A549 (cell line): Measurements from ENCODE around the gene PDE10A. TPM values are rescaled to one million over a fixed set of nuclear protein-coding genes. Genes with fewer than 3 reads are reported as not detected.
A peak's percentile ranks its signal among the peaks of the same experiment; 100 is the strongest.

ENCODE experiments used
- ATAC-seq, 2 experiments: fragments of 200-7000 bp in 1 of 2; fragments of >200 bp in 1 of 2; cut with Nextera tagmentation in 1 of 2; cut with Tn5 transposase in 1 of 2; 3 replicates each; pipeline versions ENCODE4 v1.8.0 to v1.9.1; 2018 to 2020; ENCODE audit warnings: mild to moderate bottlenecking in 1 of 2, moderate library complexity in 1 of 2
- CTCF ChIA-PET: fragments of 300-600 bp; sonication (Branson Sonifier 250); formaldehyde crosslinking; extraction: SDS; loops from one replicate; lab custom pipeline; 2021; ENCODE audit warnings: antibody characterized with exemption, inconsistent platforms; lab: Yijun Ruan, JAX
- POLR2A ChIA-PET: fragments of 350-600 bp; formaldehyde crosslinking; extraction: SDS; loops from one replicate; lab custom pipeline; 2021; ENCODE audit warnings: antibody characterized with exemption, inconsistent platforms; lab: Yijun Ruan, JAX
- DNase-seq, 2 experiments: peaks; one replicate each; pipeline versions ENCODE4 v3.0.0 to v3.0.0-alpha.2; 2011 to 2016; ENCODE audit warnings: low read depth in 1 of 2, low spot score in 1 of 2
- FAIRE-seq: peaks from 2 replicates; lab custom pipeline; 2011; peaks lifted over from hg19 to GRCh38; lab: Jason Lieb, UNC
- H3K27ac ChIP-seq, 2 experiments: fragments of >200 bp; sonication (Bioruptor Twin); formaldehyde crosslinking; 3 replicates each; pipeline ENCODE4 v1.5.1; 2016 to 2017
- H3K4me1 ChIP-seq: fragments of >200 bp; sonication (Bioruptor Twin); formaldehyde crosslinking; 3 replicates; pipeline ENCODE4 v1.6.1; 2016
- H3K4me2 ChIP-seq: fragments of >200 bp; sonication (Bioruptor Twin); formaldehyde crosslinking; 3 replicates; pipeline ENCODE4 v1.6.1; 2016
- H3K4me3 ChIP-seq: fragments of >200 bp; sonication (Bioruptor Twin); formaldehyde crosslinking; 3 replicates; pipeline ENCODE4 v1.5.1; 2016
- H3K9me3 ChIP-seq: fragments of >200 bp; sonication (Bioruptor Twin); formaldehyde crosslinking; 3 replicates; pipeline ENCODE4 v1.6.1; 2016
- BCL3 ChIP-seq: fragments of >200 bp; sonication (Bioruptor Twin); formaldehyde crosslinking; IDR thresholded peaks from 3 replicates; pipeline ENCODE4 v1.6.1; 2016
- CBX2 ChIP-seq: fragments of 200-600 bp; sonication (generic); IDR thresholded peaks from 2 replicates; pipeline ENCODE4 v1.6.1; 2016; ENCODE audit warnings: low read depth, mild to moderate bottlenecking, borderline replicate concordance
- EHF ChIP-seq: fragments of 250-450 bp; sonication (Bioruptor Pico); IDR thresholded peaks from 2 replicates; pipeline ENCODE4 v1.5.0; 2020; ENCODE audit warnings: mild to moderate bottlenecking
- ESRRA ChIP-seq: fragments of 150-350 bp; IDR thresholded peaks from 2 replicates; pipeline ENCODE4 v1.6.1; 2014; ENCODE audit warnings: mild to moderate bottlenecking, low read length, borderline replicate concordance
- FOSL2 ChIP-seq, 2 experiments: fragments of 450-650 bp in 1 of 2; fragments of >200 bp in 1 of 2; sonication (Bioruptor Twin) in 1 of 2; formaldehyde crosslinking; IDR thresholded peaks; 2 replicates each; pipeline versions ENCODE4 v1.5.0 to v1.6.1; 2016 to 2020; ENCODE audit warnings: mild to moderate bottlenecking in 1 of 2, moderate library complexity in 1 of 2
- HDAC2 ChIP-seq: fragments of 200-600 bp; sonication (generic); IDR thresholded peaks from 2 replicates; pipeline ENCODE4 v1.6.1; 2016
- HES2 ChIP-seq: fragments of >200 bp; sonication (Bioruptor Twin); formaldehyde crosslinking; IDR thresholded peaks from 2 replicates; pipeline ENCODE4 v1.6.1; 2016
- HEYL ChIP-seq: fragments of 250-450 bp; sonication (Bioruptor Pico); IDR thresholded peaks from 2 replicates; pipeline ENCODE4 v1.8.0; 2021; ENCODE audit warnings: mild to moderate bottlenecking, moderate library complexity
- HMGXB4 ChIP-seq: fragments of 250-450 bp; sonication (Bioruptor Pico); IDR thresholded peaks from 2 replicates; pipeline ENCODE4 v1.5.0; 2021; ENCODE audit warnings: mild to moderate bottlenecking, moderate library complexity, borderline replicate concordance
- HOXB5 ChIP-seq: fragments of 250-450 bp; sonication (Bioruptor Pico); IDR thresholded peaks from 2 replicates; pipeline ENCODE4 v1.5.0; 2020; ENCODE audit warnings: mild to moderate bottlenecking, moderate library complexity
- JUN ChIP-seq, 2 experiments: fragments of >200 bp; sonication (Bioruptor Twin); formaldehyde crosslinking; IDR thresholded peaks; 2 replicates in 1 of 2; 3 replicates in 1 of 2; pipeline ENCODE4 v1.6.1; 2016 to 2017
- JUNB ChIP-seq: fragments of >200 bp; sonication (Bioruptor Twin); formaldehyde crosslinking; IDR thresholded peaks from 2 replicates; pipeline ENCODE4 v1.6.1; 2016
- KDM1A ChIP-seq: fragments of 200-600 bp; sonication (generic); IDR thresholded peaks from 2 replicates; pipeline ENCODE4 v1.6.1; 2016; ENCODE audit warnings: low read depth, mild to moderate bottlenecking
- RARB ChIP-seq: fragments of 250-450 bp; sonication (Bioruptor Pico); IDR thresholded peaks from 2 replicates; pipeline ENCODE4 v1.8.0; 2021; ENCODE audit warnings: mild to moderate bottlenecking, moderate library complexity
- RFX5 ChIP-seq: fragments of 450-650 bp; IDR thresholded peaks from 2 replicates; pipeline ENCODE4 v1.7.1; 2014; ENCODE audit warnings: antibody characterized with exemption, mild to moderate bottlenecking, moderate library complexity
- TFCP2L1 ChIP-seq: fragments of 250-450 bp; sonication (Bioruptor Pico); IDR thresholded peaks from 2 replicates; pipeline ENCODE4 v1.5.0; 2021; ENCODE audit warnings: mild to moderate bottlenecking
- TP53 ChIP-seq: fragments of 250-450 bp; sonication (Bioruptor Pico); IDR thresholded peaks from 2 replicates; pipeline ENCODE4 v1.5.0; 2021; ENCODE audit warnings: mild to moderate bottlenecking, moderate library complexity
- USF2 ChIP-seq: fragments of 450-650 bp; IDR thresholded peaks from 2 replicates; pipeline ENCODE4 v1.6.1; 2014; ENCODE audit warnings: antibody characterized with exemption
- ZFP36 ChIP-seq: fragments of 450-650 bp; IDR thresholded peaks from 2 replicates; pipeline ENCODE4 v1.6.1; 2014; ENCODE audit warnings: borderline replicate concordance; ENCODE audit not compliant: partially characterized antibody
- WGBS: methylation state at CpG from one replicate; pipeline ENCODE4 v1.1.6; 2017; ENCODE audit errors: missing lambda C conversion rate; 5-methylcytosine and 5-hydroxymethylcytosine counted together
- polyA plus RNA-seq, 4 experiments: library from polyadenylated mRNA; depleted of rRNA in 3 of 4; stranded (reverse); fragments of >200 nt; fragmentation: RNase III in 1 of 4; extraction: RNeasy Plus Mini Kit Qiagen cat#74134 plus additional on column Dnase treatment in 1 of 4; gene quantifications; 2 replicates in 3 of 4; 3 replicates in 1 of 4; pipeline ENCODE4 v1.2.3, GENCODE V29; 2011 to 2017

PDE10A gene
- polyA plus RNA-seq, 2 of the 4 experiments (the other 2 are of a cell fraction): 44.9 to 92.5 TPM

GRCh38 chr6:165649166-165650137, 13.6 kb downstream of the PDE10A start:
- Histone ChIP-seq H3K4me1 (peaks cover 23% of the 10 kb centered on the region), H3K9me3 (no peaks in the 10 kb centered on the region), H3K27ac (0 out of 6 replicates have a peak overlapping the region, but pooled peaks of 1 of the 2 experiments have one; percentile 10), H3K4me2 (no peak overlapping the region), H3K4me3 (no peak overlapping the region)
- peak in 1 of 2 experiments; percentile 31; a peak in 2 of 6 replicates for ATAC-seq
- POLR2A ChIA-PET: no interaction called here
- no peak for TF ChIP-seq RFX5
- no peak for TF ChIP-seq EHF (CRISPR knock-in tag)
- no peak for TF ChIP-seq TP53 (CRISPR knock-in tag)
- TF ChIP-seq KDM1A: no peak
- TF ChIP-seq FOSL2 (IDR thresholded peaks at IDR 0.05): no peak
- TF ChIP-seq FOSL2 (CRISPR knock-in tag; IDR thresholded peaks at IDR 0.05): no peak
- TF ChIP-seq ESRRA: no peak
- TF ChIP-seq CBX2: no peak
- no peak for DNase-seq
- 70% methylated on average over 11 of the region's 11 CpGs for WGBS
- CTCF ChIA-PET: interaction anchor here (1.7 kb wide), 1 partner anchor 12 kb away, joined by 3 read pairs; no protein-coding TSS in a partner anchor
- FAIRE-seq: no peak

- H3K9me3 ChIP-seq: no peaks in the 10 kb centered on the region
- ChIA-PET CTCF (interaction anchor here (2.3 kb wide), 1 partner anchor 10 kb away, joined by 4 read pairs; no protein-coding TSS in a partner anchor), POLR2A (no interaction called here)
- H3K4me2 ChIP-seq: peak overlapping the region; percentile 55
- TF ChIP-seq HEYL (CRISPR knock-in tag) (no peak), RFX5 (no peak), ZFP36 (no peak), USF2 (no peak), HES2 (no peak), HMGXB4 (CRISPR knock-in tag) (no peak), BCL3 (no peak), HOXB5 (CRISPR knock-in tag) (no peak), JUNB (no peak), EHF (CRISPR knock-in tag) (no peak), JUN (IDR thresholded peaks at IDR 0.05) (no peak), HDAC2 (no peak), RARB (CRISPR knock-in tag) (no peak), TFCP2L1 (CRISPR knock-in tag) (no peak)
- ATAC-seq (peak in 1 of 2 experiments; percentile 61; a peak in 3 of 6 replicates), FAIRE-seq (no peak), DNase-seq (no peak)
- no peak overlapping the region for H3K27ac ChIP-seq
- peaks cover 24% of the 10 kb centered on the region for H3K4me1 ChIP-seq
- H3K4me3 ChIP-seq: no peak overlapping the region
- 33% methylated on average over 6 of the region's 6 CpGs for WGBS
Measured at GRCh38 chr6:165647041-165647440, 16.0 kb downstream of the PDE10A start.
